ENCODE measurements around the gene HOXA11.

GRCh38 chr7:27210441-27211083 lies 25.5 kb upstream of the HOXA11 start:
- TF ChIP-seq POLR2AphosphoS5 (IDR thresholded peaks at IDR 0.05) (no peak), CTCF (IDR thresholded peaks at IDR 0.05; ENCODE audit: poor library complexity, severe bottlenecking) (peak; percentile 71), RAD21 (conservative IDR thresholded peaks at IDR 0.05) (peak; percentile 67), EP300 (conservative IDR thresholded peaks at IDR 0.05; ENCODE audit: poor library complexity, severe bottlenecking) (no peak), EZH2 (IDR thresholded peaks at IDR 0.05; ENCODE audit: borderline replicate concordance, insufficient read depth, low read length, poor library complexity, severe bottlenecking) (no peak), SMC3 (conservative IDR thresholded peaks at IDR 0.05; ENCODE audit: poor library complexity) (peak; percentile 76), TAF1 (IDR thresholded peaks at IDR 0.05; ENCODE audit: low read depth) (no peak), REST (IDR thresholded peaks at IDR 0.05; ENCODE audit: borderline replicate concordance) (no peak)
